H9 (cell line): ENCODE results near the gene LYZL6. TPM values are rescaled to one million over a fixed set of nuclear protein-coding genes. Genes with fewer than 3 reads are reported as not detected.

Source experiments
- DNase-seq: peaks from one replicate; pipeline ENCODE4 v3.0.0-alpha.2; 2017
- H2AFZ ChIP-seq: one replicate; pipeline ENCODE4 v1.6.1; 2013; ENCODE audit warnings: mild to moderate bottlenecking, low read length, control low read depth, moderate library complexity
- H2AK5ac ChIP-seq: 2 replicates; pipeline ENCODE4 v1.6.1; 2013; ENCODE audit warnings: low read length, control low read depth, mixed read lengths; ENCODE audit not compliant: insufficient read length
- H2BK120ac ChIP-seq: one replicate; pipeline ENCODE4 v1.6.1; 2013; ENCODE audit warnings: low read depth, mild to moderate bottlenecking, low read length, control low read depth, inconsistent platforms; ENCODE audit not compliant: poor library complexity, severe bottlenecking
- H2BK12ac ChIP-seq: 2 replicates; pipeline ENCODE4 v1.6.1; 2013; ENCODE audit warnings: low read length, control low read depth, mixed read lengths, low read depth; ENCODE audit not compliant: insufficient read length
- H2BK15ac ChIP-seq: 2 replicates; pipeline ENCODE4 v1.6.1; 2013; ENCODE audit warnings: low read depth, low read length, control low read depth
- H2BK20ac ChIP-seq: one replicate; pipeline ENCODE4 v1.6.1; 2013; ENCODE audit warnings: low read depth, mild to moderate bottlenecking, low read length, control low read depth, inconsistent platforms; ENCODE audit not compliant: poor library complexity, severe bottlenecking
- H2BK5ac ChIP-seq: 2 replicates; pipeline ENCODE4 v1.6.1; 2013; ENCODE audit warnings: low read length, control low read depth, mixed read lengths; ENCODE audit not compliant: insufficient read length
- H3K14ac ChIP-seq: 2 replicates; pipeline ENCODE4 v1.6.1; 2013; ENCODE audit warnings: low read length, control low read depth; ENCODE audit not compliant: insufficient read depth
- H3K18ac ChIP-seq: 2 replicates; pipeline ENCODE4 v1.6.1; 2013; ENCODE audit warnings: low read depth, mild to moderate bottlenecking, mixed read lengths, low read length, control low read depth; ENCODE audit not compliant: insufficient read length
- H3K23ac ChIP-seq: 2 replicates; pipeline ENCODE4 v1.6.1; 2013; ENCODE audit warnings: low read length, control low read depth, mixed read lengths, low read depth; ENCODE audit not compliant: insufficient read length
- H3K23me2 ChIP-seq: 2 replicates; pipeline ENCODE4 v1.6.1; 2013; ENCODE audit warnings: low read depth, mild to moderate bottlenecking, mixed read lengths, low read length, control low read depth; ENCODE audit not compliant: insufficient read length, poor library complexity, severe bottlenecking
- H3K27ac ChIP-seq: 2 replicates; pipeline ENCODE4 v1.5.1; 2013; ENCODE audit warnings: low read length, control low read depth, mixed read lengths, low read depth; ENCODE audit not compliant: insufficient read length
- H3K27me3 ChIP-seq: 2 replicates; pipeline ENCODE4 v1.6.1; 2013; ENCODE audit warnings: low read length, control low read depth, inconsistent platforms; ENCODE audit not compliant: insufficient read depth
- H3K4ac ChIP-seq: 2 replicates; pipeline ENCODE4 v1.6.1; 2013; ENCODE audit warnings: low read depth, mild to moderate bottlenecking, control low read depth, inconsistent platforms, low read length, moderate library complexity
- H3K4me1 ChIP-seq: 2 replicates; pipeline ENCODE4 v1.6.1; 2013; ENCODE audit warnings: low read length, control low read depth, inconsistent platforms; ENCODE audit not compliant: insufficient read depth
- H3K4me2 ChIP-seq: 2 replicates; pipeline ENCODE4 v1.6.1; 2013; ENCODE audit warnings: low read length, control low read depth, mixed read lengths; ENCODE audit not compliant: insufficient read length, insufficient read depth
- H3K56ac ChIP-seq: 2 replicates; pipeline ENCODE4 v1.6.1; 2013; ENCODE audit warnings: low read depth, mild to moderate bottlenecking, mixed read lengths, low read length, control low read depth; ENCODE audit not compliant: insufficient read length
- H3K79me1 ChIP-seq: 2 replicates; pipeline ENCODE4 v1.6.1; 2013; ENCODE audit warnings: low read depth, mild to moderate bottlenecking, moderate library complexity, low read length, control low read depth, inconsistent platforms; ENCODE audit not compliant: insufficient read depth, poor library complexity, severe bottlenecking
- H3K79me2 ChIP-seq: 2 replicates; pipeline ENCODE4 v1.6.1; 2013; ENCODE audit warnings: low read length, control low read depth, inconsistent platforms; ENCODE audit not compliant: insufficient read depth
- H3K9ac ChIP-seq: 2 replicates; pipeline ENCODE4 v1.6.1; 2013; ENCODE audit warnings: low read length, control low read depth, mixed read lengths; ENCODE audit not compliant: insufficient read length; ENCODE audit errors: extremely low read depth
- H3K9me3 ChIP-seq: one replicate; pipeline ENCODE4 v1.6.1; 2013; ENCODE audit warnings: low read depth, low read length, inconsistent platforms; ENCODE audit not compliant: control insufficient read depth
- H3T11ph ChIP-seq: one replicate; pipeline ENCODE4 v1.6.1; 2013; ENCODE audit warnings: mild to moderate bottlenecking, low read length, control low read depth, inconsistent platforms
- H4K20me1 ChIP-seq: one replicate; pipeline ENCODE4 v1.6.1; 2013; ENCODE audit not compliant: control insufficient read depth, insufficient read length, insufficient read depth
- H4K5ac ChIP-seq: 2 replicates; pipeline ENCODE4 v1.6.1; 2013; ENCODE audit warnings: low read depth, mild to moderate bottlenecking, mixed read lengths, low read length, control low read depth; ENCODE audit not compliant: insufficient read length
- H4K8ac ChIP-seq: replicated peaks from 2 replicates; pipeline ENCODE4 v1.6.1; 2013; ENCODE audit warnings: low read length, control low read depth, mixed read lengths, low read depth; ENCODE audit not compliant: insufficient read length
- H4K91ac ChIP-seq: 2 replicates; pipeline ENCODE4 v1.6.1; 2013; ENCODE audit warnings: low read depth, mild to moderate bottlenecking, moderate library complexity, mixed read lengths, low read length, control low read depth; ENCODE audit not compliant: insufficient read length
- H3K27ac Mint-ChIP-seq, 3 experiments: 2 replicates in 2 of 3; 3 replicates in 1 of 3; pipeline ENCODE4 v1.8.0; 2020 to 2021; ENCODE audit warnings: mixed read lengths in 3 of 3, mild to moderate bottlenecking in 1 of 3, moderate library complexity in 1 of 3
- H3K27me3 Mint-ChIP-seq: 2 replicates; pipeline ENCODE4 v1.8.0; 2021; ENCODE audit warnings: low read depth, mild to moderate bottlenecking, moderate library complexity, mixed read lengths
- H3K36me3 Mint-ChIP-seq, 3 experiments: 2 replicates in 2 of 3; 3 replicates in 1 of 3; pipeline ENCODE4 v1.8.0; 2020 to 2021; ENCODE audit warnings: low read depth in 3 of 3, mixed read lengths in 3 of 3; ENCODE audit not compliant: insufficient read depth in 1 of 3
- H3K4me1 Mint-ChIP-seq, 2 experiments: 2 replicates each; pipeline ENCODE4 v1.8.0; 2020; ENCODE audit warnings: mixed read lengths in 2 of 2
- H3K4me3 Mint-ChIP-seq, 2 experiments: 2 replicates in 1 of 2; 3 replicates in 1 of 2; pipeline ENCODE4 v1.8.0; 2020 to 2021; ENCODE audit warnings: mild to moderate bottlenecking in 2 of 2, mixed read lengths in 2 of 2, moderate library complexity in 1 of 2
- H3K9me3 Mint-ChIP-seq, 2 experiments: 2 replicates in 1 of 2; 3 replicates in 1 of 2; pipeline ENCODE4 v1.8.0; 2020; ENCODE audit warnings: mild to moderate bottlenecking in 2 of 2, mixed read lengths in 2 of 2, moderate library complexity in 1 of 2
- WGBS: extraction: QIAGEN DNeasy Blood & Tissue Kit; methylation state at CpG from one replicate; pipeline ENCODE4 v1.1.7; 2013; ENCODE audit warnings: missing lambda C conversion rate, low lambda C conversion rate, mixed read lengths; ENCODE audit not compliant: insufficient read length; ENCODE audit errors: extremely low coverage; 5-methylcytosine and 5-hydroxymethylcytosine counted together
- total RNA-seq: library from RNA; stranded (reverse); gene quantifications from 2 replicates; pipeline ENCODE4 v1.2.1, GENCODE V29; 2021
- TF ChIP-seq, protein P1 (sequence below): fragments of 200-600 bp; sonication (generic); conservative IDR thresholded peaks from 3 replicates; pipeline ENCODE4 v1.8.0; 2021; ENCODE audit warnings: antibody characterized with exemption, mild to moderate bottlenecking

The LYZL6 gene
- total RNA-seq, 1 experiment from 2014 or later, result not detected

GRCh38 chr17:35972535-35972934 lies 29.0 kb upstream of the LYZL6 start:
- no peak overlapping the region for H2BK5ac ChIP-seq
- Mint-ChIP-seq H3K27ac (no peak overlapping the region), H3K27me3 (0 out of 2 replicates have a peak, but pooled peaks cover 1% of the 10 kb centered on the region), H3K4me1 (peaks cover 5 to 11% of the 10 kb centered on the region in 2 experiments; a peak in 3 of 4 replicates), H3K9me3 (no peaks in the 10 kb centered on the region), H3K4me3 (no peak overlapping the region), H3K36me3 (no peaks in the 10 kb centered on the region)
- no peaks in the 10 kb centered on the region for H3K79me1 ChIP-seq
- no peak overlapping the region for H2BK20ac ChIP-seq
- H3K9ac ChIP-seq, result no peak overlapping the region
- TF ChIP-seq, protein P1, sequence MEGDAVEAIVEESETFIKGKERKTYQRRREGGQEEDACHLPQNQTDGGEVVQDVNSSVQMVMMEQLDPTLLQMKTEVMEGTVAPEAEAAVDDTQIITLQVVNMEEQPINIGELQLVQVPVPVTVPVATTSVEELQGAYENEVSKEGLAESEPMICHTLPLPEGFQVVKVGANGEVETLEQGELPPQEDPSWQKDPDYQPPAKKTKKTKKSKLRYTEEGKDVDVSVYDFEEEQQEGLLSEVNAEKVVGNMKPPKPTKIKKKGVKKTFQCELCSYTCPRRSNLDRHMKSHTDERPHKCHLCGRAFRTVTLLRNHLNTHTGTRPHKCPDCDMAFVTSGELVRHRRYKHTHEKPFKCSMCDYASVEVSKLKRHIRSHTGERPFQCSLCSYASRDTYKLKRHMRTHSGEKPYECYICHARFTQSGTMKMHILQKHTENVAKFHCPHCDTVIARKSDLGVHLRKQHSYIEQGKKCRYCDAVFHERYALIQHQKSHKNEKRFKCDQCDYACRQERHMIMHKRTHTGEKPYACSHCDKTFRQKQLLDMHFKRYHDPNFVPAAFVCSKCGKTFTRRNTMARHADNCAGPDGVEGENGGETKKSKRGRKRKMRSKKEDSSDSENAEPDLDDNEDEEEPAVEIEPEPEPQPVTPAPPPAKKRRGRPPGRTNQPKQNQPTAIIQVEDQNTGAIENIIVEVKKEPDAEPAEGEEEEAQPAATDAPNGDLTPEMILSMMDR, result no peak
- H2BK12ac ChIP-seq, result no peak overlapping the region
- H2BK120ac ChIP-seq, result no peak overlapping the region
- WGBS, result no CpG with 5 or more reads among the region's 6 CpGs
- no peak overlapping the region for H2BK15ac ChIP-seq
- no peak overlapping the region for H3K14ac ChIP-seq
- H3K23ac ChIP-seq, result no peak overlapping the region
- no peaks in the 10 kb centered on the region for H3K23me2 ChIP-seq
- no peaks in the 10 kb centered on the region for H3K9me3 ChIP-seq
- no peak overlapping the region for H3K56ac ChIP-seq
- H3K27me3 ChIP-seq, result no peaks in the 10 kb centered on the region
- H4K20me1 ChIP-seq, result no peaks in the 10 kb centered on the region
- H4K91ac ChIP-seq, result no peak overlapping the region
- no peak overlapping the region for H3K4me2 ChIP-seq
- no peaks in the 10 kb centered on the region for H3K79me2 ChIP-seq
- no peak overlapping the region for H2AFZ ChIP-seq
- no peak overlapping the region for H3K18ac ChIP-seq
- no peak overlapping the region for H3K27ac ChIP-seq
- no peak overlapping the region for H2AK5ac ChIP-seq
- no peak overlapping the region for H4K5ac ChIP-seq
- no peak overlapping the region for H3T11ph ChIP-seq
- no peak for DNase-seq
- no peak overlapping the region for H4K8ac ChIP-seq
- no peak overlapping the region for H3K4ac ChIP-seq
- no peaks in the 10 kb centered on the region for H3K4me1 ChIP-seq
